Neural cell (in vitro differentiated cells): ENCODE results near the gene OR2A42.
"Not testable (repeated sequence)": the region's sequence is repeated elsewhere in the genome, so short reads cannot be mapped to it uniquely, and the experiment has no call there.

Source experiments
- CTCF ChIP-seq: fragments of 450-650 bp; IDR thresholded peaks from 2 replicates; pipeline ENCODE4 v1.5.1; 2014; ENCODE audit warnings: antibody characterized with exemption, mild to moderate bottlenecking, moderate library complexity; ENCODE audit not compliant: poor library complexity, severe bottlenecking
- EZH2 ChIP-seq: fragments of 200-600, 300-800 bp; shearing (Covaris generic), sonication (generic); IDR thresholded peaks from 2 replicates; pipeline ENCODE4 v1.6.1; 2014; ENCODE audit warnings: antibody characterized with exemption, low read length, borderline replicate concordance, mild to moderate bottlenecking; ENCODE audit not compliant: insufficient read depth, poor library complexity, severe bottlenecking

- not testable (repeated sequence) for TF ChIP-seq EZH2, CTCF
Measured at GRCh38 chr7:144228810-144229209, 10.6 kb downstream of the OR2A42 start.
